Neural progenitor cell (in vitro differentiated cells): ENCODE results near the gene HRC.

ENCODE experiments used
- CTCF ChIP-seq: fragments of 200-600 bp; sonication (generic); IDR thresholded peaks from 2 replicates; pipeline ENCODE4 v1.5.1; 2017; ENCODE audit warnings: antibody characterized with exemption, mild to moderate bottlenecking
- EZH2 ChIP-seq: fragments of 200-600 bp; sonication (generic); IDR thresholded peaks from 2 replicates; pipeline ENCODE4 v1.6.1; 2017; ENCODE audit warnings: antibody characterized with exemption, mild to moderate bottlenecking, moderate library complexity
- EZH2phosphoT487 ChIP-seq: fragments of 200-600 bp; sonication (generic); IDR thresholded peaks from 2 replicates; pipeline ENCODE4 v1.6.1; 2017; ENCODE audit warnings: antibody characterized with exemption

- peak; percentile 15 for TF ChIP-seq CTCF
- no peak for TF ChIP-seq EZH2
- no peak for TF ChIP-seq EZH2phosphoT487
These were observed 10.7 kb upstream of the HRC start for GRCh38 chr19:49165865-49166301.
